Fibroblast of the aortic adventitia (primary cell): ENCODE data around the gene LMTK2. TPM values are rescaled to one million over a fixed set of nuclear protein-coding genes. Genes with fewer than 3 reads are reported as not detected.
A peak's percentile ranks its signal among the peaks of the same experiment; 100 is the strongest.

Experiments
- DNase-seq: peaks from one replicate; pipeline ENCODE4 v3.0.0-alpha.2; 2010; ENCODE audit warnings: low read depth
- H3K4me3 ChIP-seq: 2 replicates; pipeline ENCODE4 v1.5.1; 2011; ENCODE audit warnings: low read depth, mild to moderate bottlenecking, control low read depth, low read length, moderate library complexity
- total RNA-seq: library from RNA; depleted of rRNA; stranded (reverse); fragments of >200 nt; gene quantifications from 2 replicates; pipeline ENCODE4 v1.2.3, GENCODE V29; 2012; ENCODE audit warnings: low replicate concordance
- TF ChIP-seq, protein P1 (sequence below): IDR thresholded peaks from 2 replicates; pipeline ENCODE4 v1.5.1; 2011; ENCODE audit warnings: mild to moderate bottlenecking, low read length, control low read depth, inconsistent platforms; ENCODE audit not compliant: insufficient read depth

LMTK2 gene
- total RNA-seq, 1 donor = 10.8 TPM

DNA sequence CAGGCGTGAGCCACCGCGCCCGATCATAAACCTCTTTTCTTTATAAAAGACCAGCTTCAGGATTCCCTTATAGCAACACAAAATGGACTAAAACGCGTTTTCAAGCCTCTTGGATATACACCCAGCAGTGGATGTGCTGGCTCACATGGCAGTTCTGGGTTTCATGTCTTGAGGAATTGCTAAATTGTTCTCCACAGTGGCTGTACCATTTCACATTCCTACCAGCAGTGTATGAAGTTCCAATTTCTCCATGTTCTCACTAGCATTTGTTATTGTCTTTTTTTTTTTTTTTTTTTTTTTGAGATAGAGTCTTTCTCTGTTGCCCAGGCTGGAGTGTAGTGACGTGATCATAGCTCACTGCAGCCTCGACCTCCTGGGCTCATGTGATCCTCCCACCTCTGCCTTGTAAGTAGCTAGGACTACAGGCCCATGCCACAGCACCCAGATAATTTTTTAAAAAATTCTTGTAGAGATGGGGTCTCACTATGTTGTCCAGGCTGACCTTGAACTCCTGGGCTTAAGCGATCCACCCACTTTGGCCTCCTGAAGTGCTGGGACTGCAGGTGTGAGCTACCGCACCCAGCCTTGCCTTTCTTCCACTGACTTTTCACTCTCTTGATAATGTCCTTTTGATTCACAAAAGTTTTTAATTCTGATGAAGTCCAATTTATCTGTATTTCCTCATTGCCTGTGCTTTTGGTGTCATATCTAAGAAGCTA is 127.9 kb downstream of the LMTK2 start:
- TF ChIP-seq, protein P1, sequence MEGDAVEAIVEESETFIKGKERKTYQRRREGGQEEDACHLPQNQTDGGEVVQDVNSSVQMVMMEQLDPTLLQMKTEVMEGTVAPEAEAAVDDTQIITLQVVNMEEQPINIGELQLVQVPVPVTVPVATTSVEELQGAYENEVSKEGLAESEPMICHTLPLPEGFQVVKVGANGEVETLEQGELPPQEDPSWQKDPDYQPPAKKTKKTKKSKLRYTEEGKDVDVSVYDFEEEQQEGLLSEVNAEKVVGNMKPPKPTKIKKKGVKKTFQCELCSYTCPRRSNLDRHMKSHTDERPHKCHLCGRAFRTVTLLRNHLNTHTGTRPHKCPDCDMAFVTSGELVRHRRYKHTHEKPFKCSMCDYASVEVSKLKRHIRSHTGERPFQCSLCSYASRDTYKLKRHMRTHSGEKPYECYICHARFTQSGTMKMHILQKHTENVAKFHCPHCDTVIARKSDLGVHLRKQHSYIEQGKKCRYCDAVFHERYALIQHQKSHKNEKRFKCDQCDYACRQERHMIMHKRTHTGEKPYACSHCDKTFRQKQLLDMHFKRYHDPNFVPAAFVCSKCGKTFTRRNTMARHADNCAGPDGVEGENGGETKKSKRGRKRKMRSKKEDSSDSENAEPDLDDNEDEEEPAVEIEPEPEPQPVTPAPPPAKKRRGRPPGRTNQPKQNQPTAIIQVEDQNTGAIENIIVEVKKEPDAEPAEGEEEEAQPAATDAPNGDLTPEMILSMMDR = peak; percentile 12
- DNase-seq = peak; percentile 8

DNA sequence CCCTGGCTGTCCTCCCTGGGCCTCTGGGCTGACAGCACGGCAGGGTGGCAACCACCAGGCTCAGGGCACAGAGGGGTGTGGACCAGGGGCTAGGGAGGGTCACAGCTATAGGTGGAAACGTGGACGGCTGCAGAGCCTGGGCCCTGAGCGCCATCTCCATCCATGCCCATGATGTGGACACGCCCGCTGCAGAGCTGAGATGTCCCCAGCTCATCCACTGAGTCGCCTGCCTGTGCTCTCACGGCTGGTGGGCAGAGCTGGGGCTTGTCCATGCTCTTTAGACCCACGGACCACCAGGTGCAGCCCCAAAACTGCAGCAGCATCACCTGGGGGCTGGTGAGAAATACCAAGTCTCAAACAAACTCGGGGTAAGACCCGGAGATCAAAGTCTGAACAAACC is 129.2 kb downstream of the LMTK2 start:
- TF ChIP-seq, protein P1 = no peak
- no peak overlapping the region for H3K4me3 ChIP-seq
- no peak for DNase-seq

More for the DNA sequence above, 127.9 kb downstream of the LMTK2 start:
- H3K4me3 ChIP-seq = no peak overlapping the region

DNA sequence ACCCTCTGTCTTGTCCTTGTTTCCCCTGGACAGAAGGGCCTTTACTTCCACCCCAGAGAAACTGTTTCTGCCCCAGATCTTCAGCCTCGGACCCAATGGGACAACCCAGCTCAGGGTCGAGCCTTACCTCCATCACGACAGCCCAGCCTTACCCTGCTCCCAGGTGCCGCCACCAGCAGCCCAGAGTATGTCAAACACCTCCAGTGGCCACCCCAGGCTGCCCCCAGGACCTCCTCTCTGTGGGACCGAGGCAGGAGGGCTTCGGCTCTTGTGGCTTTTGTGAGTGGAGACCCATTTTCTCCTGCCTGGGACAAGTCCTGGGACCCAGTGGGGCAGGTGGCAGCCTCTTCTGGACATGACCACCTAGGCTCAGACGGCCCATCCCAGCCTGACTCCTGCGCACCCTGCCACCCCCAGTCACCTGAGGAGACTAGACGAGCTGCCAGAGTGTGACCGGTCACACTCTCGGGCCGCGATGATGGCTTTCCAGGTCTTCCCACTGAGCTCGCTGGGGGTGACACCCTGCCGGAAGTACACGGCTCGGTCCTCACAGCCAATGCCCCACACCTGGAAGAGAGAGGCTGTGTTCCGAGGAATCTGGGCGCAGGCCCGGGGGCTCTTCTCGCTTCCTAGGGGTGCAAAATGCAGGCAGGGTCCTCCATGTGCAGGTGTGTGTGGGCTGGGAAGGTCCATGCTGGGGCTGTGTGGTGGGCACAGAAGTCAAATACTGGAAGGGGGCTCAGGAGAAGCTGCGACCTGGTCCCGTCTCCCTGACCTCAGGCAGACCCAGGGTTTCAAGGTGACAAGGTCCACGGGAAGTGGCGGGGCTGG is 129.9 kb downstream of the LMTK2 start:
- TF ChIP-seq, protein P1 = no peak
- no peak for DNase-seq
- H3K4me3 ChIP-seq = no peak overlapping the region

GRCh38 chr7:98238076-98238475 is 131.4 kb downstream of the LMTK2 start:
- DNase-seq = no peak
- TF ChIP-seq, protein P1 = no peak
- H3K4me3 ChIP-seq = no peak overlapping the region

GRCh38 chr7:98238976-98239375 is 132.3 kb downstream of the LMTK2 start:
- no peak for DNase-seq
- TF ChIP-seq, protein P1 = no peak
- no peak overlapping the region for H3K4me3 ChIP-seq

DNA sequence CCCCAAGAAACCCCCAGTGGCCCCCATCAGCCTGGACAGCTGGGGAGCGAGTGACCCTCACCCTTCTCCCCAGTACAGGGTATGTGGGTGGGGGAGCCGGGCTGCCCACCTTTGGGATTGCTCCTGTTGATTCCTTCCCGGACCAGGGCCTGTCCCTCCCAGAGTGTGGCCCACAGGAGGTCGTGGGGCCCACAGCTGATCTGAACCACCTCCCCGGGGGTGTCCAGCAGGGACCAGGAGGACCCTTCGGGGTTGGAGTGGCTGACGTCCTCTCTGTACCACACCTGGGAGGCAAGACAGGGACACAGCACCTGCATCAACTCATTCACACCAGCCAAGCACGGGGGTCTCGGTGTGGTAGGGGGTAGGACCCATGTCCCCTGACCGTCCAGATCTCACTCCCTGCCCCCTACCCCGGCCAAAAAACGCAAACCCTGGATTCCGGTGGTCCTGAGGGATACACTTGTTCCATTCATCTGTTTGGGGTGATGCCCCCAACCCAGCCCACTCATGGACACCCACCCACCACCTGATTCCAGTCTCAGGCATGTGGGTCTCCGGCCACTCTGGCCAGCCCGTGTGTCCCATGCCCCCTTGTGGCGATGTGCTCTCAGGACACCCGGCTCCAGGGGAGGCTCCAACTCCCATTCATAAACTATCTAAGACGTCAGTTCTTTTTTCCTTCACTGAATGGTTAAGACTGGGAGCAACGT is 134.5 kb downstream of the LMTK2 start:
- TF ChIP-seq, protein P1 = peak; percentile 78
- DNase-seq = peak; percentile 36
- no peak overlapping the region for H3K4me3 ChIP-seq
